ENCODE measurements around the gene ZNF776.
"Not testable (repeated sequence)": the region's sequence is repeated elsewhere in the genome, so short reads cannot be mapped to it uniquely, and the experiment has no call there.

Gene ZNF776

GRCh38 chr19:57746580-57747471, at the start of gene ZNF776:
Gene ZNF776 (plus strand): TSS chr19:57746815. CDS start chr19:57747059, 244 bp downstream.
- peak; percentile 99 for ATAC-seq
- peak within 1 kb of the TSS; percentile 99 for H3K4me3 Mint-ChIP-seq
- H3K27me3 Mint-ChIP-seq = no peaks in the 10 kb centered on the region
- H3K36me3 Mint-ChIP-seq = peaks cover 51% of the 10 kb centered on the region
- H3K27ac Mint-ChIP-seq = peak within 1 kb of the TSS; percentile 98
- H3K4me1 Mint-ChIP-seq = peaks cover 31% of the 10 kb centered on the region
- H3K9me3 Mint-ChIP-seq = peaks cover 7% of the 10 kb centered on the region

- peaks cover 24% of the 10 kb centered on the region for H3K9me3 Mint-ChIP-seq
- no peak overlapping the region for H3K27ac Mint-ChIP-seq
Measured at GRCh38 chr19:57701625-57702024, 45.0 kb upstream of the ZNF776 start.

GRCh38 chr19:57706346-57706745, 40.3 kb upstream of the ZNF776 start:
- H3K4me3 Mint-ChIP-seq = no peak overlapping the region
- H3K36me3 Mint-ChIP-seq = peaks cover 74% of the 10 kb centered on the region
- peaks cover 51% of the 10 kb centered on the region for H3K4me1 Mint-ChIP-seq
- peaks cover 29% of the 10 kb centered on the region for H3K9me3 Mint-ChIP-seq
- no peaks in the 10 kb centered on the region for H3K27me3 Mint-ChIP-seq
- no peak for ATAC-seq
- H3K27ac Mint-ChIP-seq = no peak overlapping the region

More at GRCh38 chr19:57701625-57702024, 45.0 kb upstream of the ZNF776 start:
- Mint-ChIP-seq H3K4me1 (peaks cover 28% of the 10 kb centered on the region), H3K4me3 (no peak overlapping the region), H3K27me3 (no peaks in the 10 kb centered on the region), H3K36me3 (peaks cover 89% of the 10 kb centered on the region)
- ATAC-seq = no peak

- Mint-ChIP-seq H3K9me3 (peaks cover 17% of the 10 kb centered on the region), H3K27me3 (no peaks in the 10 kb centered on the region), H3K36me3 (peaks cover 57% of the 10 kb centered on the region), H3K27ac (peak within 1 kb of the TSS; percentile 99), H3K4me1 (peaks cover 48% of the 10 kb centered on the region), H3K4me3 (peak within 1 kb of the TSS; percentile 91)
- ATAC-seq = peak; percentile 95
Measured at GRCh38 chr19:57708641-57709361, 37.8 kb upstream of the ZNF776 start, which contains the start of gene ZNF154. Gene ZNF154 (minus strand): TSS chr19:57709204. CDS start chr19:57708971, 233 bp downstream.

GRCh38 chr19:57709616-57710015, 37.0 kb upstream of the ZNF776 start:
- Mint-ChIP-seq H3K36me3 (peaks cover 57% of the 10 kb centered on the region), H3K9me3 (peaks cover 13% of the 10 kb centered on the region), H3K27me3 (no peaks in the 10 kb centered on the region), H3K4me3 (peak overlapping the region; percentile 91), H3K27ac (peak overlapping the region; percentile 99), H3K4me1 (peaks cover 41% of the 10 kb centered on the region)
- no peak for ATAC-seq

GRCh38 chr19:57712222-57712621, 34.4 kb upstream of the ZNF776 start:
- H3K27me3 Mint-ChIP-seq = no peaks in the 10 kb centered on the region
- no peak overlapping the region for H3K27ac Mint-ChIP-seq
- ATAC-seq = no peak

GRCh38 chr19:57719424-57719823, 27.2 kb upstream of the ZNF776 start:
- H3K27me3 Mint-ChIP-seq = no peaks in the 10 kb centered on the region
- peaks cover 15% of the 10 kb centered on the region for H3K9me3 Mint-ChIP-seq
- no peak overlapping the region for H3K27ac Mint-ChIP-seq
- H3K4me1 Mint-ChIP-seq = no peaks in the 10 kb centered on the region
- ATAC-seq = no peak
- peaks cover 83% of the 10 kb centered on the region for H3K36me3 Mint-ChIP-seq
- H3K4me3 Mint-ChIP-seq = no peak overlapping the region

More at GRCh38 chr19:57712222-57712621, 34.4 kb upstream of the ZNF776 start:
- Mint-ChIP-seq H3K9me3 (peaks cover 6% of the 10 kb centered on the region), H3K36me3 (peaks cover 54% of the 10 kb centered on the region), H3K4me1 (peaks cover 17% of the 10 kb centered on the region), H3K4me3 (no peak overlapping the region)

- Mint-ChIP-seq H3K4me3 (no peak overlapping the region), H3K36me3 (peaks cover 85% of the 10 kb centered on the region), H3K4me1 (peaks cover 5% of the 10 kb centered on the region), H3K27me3 (no peaks in the 10 kb centered on the region), H3K9me3 (peaks cover 15% of the 10 kb centered on the region), H3K27ac (no peak overlapping the region)
- no peak for ATAC-seq
Measured at GRCh38 chr19:57719901-57720519, 26.6 kb upstream of the ZNF776 start.

- Mint-ChIP-seq H3K27me3 (no peaks in the 10 kb centered on the region), H3K36me3 (peaks cover 82% of the 10 kb centered on the region), H3K27ac (no peak overlapping the region), H3K9me3 (peaks cover 15% of the 10 kb centered on the region), H3K4me3 (no peak overlapping the region), H3K4me1 (peaks cover 9% of the 10 kb centered on the region)
- no peak for ATAC-seq
Measured at GRCh38 chr19:57720878-57721277, 25.7 kb upstream of the ZNF776 start.

- H3K4me1 Mint-ChIP-seq, ATAC-seq: not testable (repeated sequence)
Measured at GRCh38 chr19:57738320-57738719, 8.3 kb upstream of the ZNF776 start.

GRCh38 chr19:57738770-57739169, 7.8 kb upstream of the ZNF776 start:
- H3K9me3 Mint-ChIP-seq, H3K27me3 Mint-ChIP-seq, H3K36me3 Mint-ChIP-seq, H3K4me3 Mint-ChIP-seq, H3K4me1 Mint-ChIP-seq, ATAC-seq, H3K27ac Mint-ChIP-seq: not testable (repeated sequence)

More at GRCh38 chr19:57738320-57738719, 8.3 kb upstream of the ZNF776 start:
- H3K4me3 Mint-ChIP-seq, H3K27ac Mint-ChIP-seq, H3K27me3 Mint-ChIP-seq, H3K36me3 Mint-ChIP-seq, H3K9me3 Mint-ChIP-seq: not testable (repeated sequence)

- Mint-ChIP-seq H3K27ac (peak overlapping the region; percentile 98), H3K9me3 (peaks cover 11% of the 10 kb centered on the region), H3K36me3 (peaks cover 57% of the 10 kb centered on the region), H3K4me1 (peaks cover 31% of the 10 kb centered on the region), H3K4me3 (peak overlapping the region; percentile 99), H3K27me3 (no peaks in the 10 kb centered on the region)
- ATAC-seq = no peak
Measured at GRCh38 chr19:57747472-57747807, 825 bp downstream of the ZNF776 start.

GRCh38 chr19:57748029-57748428, 1.4 kb downstream of the ZNF776 start:
- H3K27ac Mint-ChIP-seq = peak overlapping the region; percentile 98

GRCh38 chr19:57754091-57754673, 7.6 kb downstream of the ZNF776 start:
- ATAC-seq = no peak
- H3K4me3 Mint-ChIP-seq = no peak overlapping the region
- H3K9me3 Mint-ChIP-seq = peaks cover 24% of the 10 kb centered on the region
- no peaks in the 10 kb centered on the region for H3K27me3 Mint-ChIP-seq
- peaks cover 97% of the 10 kb centered on the region for H3K36me3 Mint-ChIP-seq
- H3K4me1 Mint-ChIP-seq = peaks cover 17% of the 10 kb centered on the region
- H3K27ac Mint-ChIP-seq = no peak overlapping the region

More at GRCh38 chr19:57748029-57748428, 1.4 kb downstream of the ZNF776 start:
- ATAC-seq = no peak
- H3K4me3 Mint-ChIP-seq = peak overlapping the region; percentile 99
- H3K4me1 Mint-ChIP-seq = peaks cover 31% of the 10 kb centered on the region
- H3K36me3 Mint-ChIP-seq = peaks cover 63% of the 10 kb centered on the region
- H3K9me3 Mint-ChIP-seq = peaks cover 16% of the 10 kb centered on the region
- H3K27me3 Mint-ChIP-seq = no peaks in the 10 kb centered on the region

GRCh38 chr19:57755031-57755430, 8.4 kb downstream of the ZNF776 start:
- H3K4me3 Mint-ChIP-seq = no peak overlapping the region
- H3K36me3 Mint-ChIP-seq = peaks cover 97% of the 10 kb centered on the region
- no peaks in the 10 kb centered on the region for H3K27me3 Mint-ChIP-seq
- no peak overlapping the region for H3K27ac Mint-ChIP-seq
- H3K9me3 Mint-ChIP-seq = peaks cover 21% of the 10 kb centered on the region
- peaks cover 13% of the 10 kb centered on the region for H3K4me1 Mint-ChIP-seq
- no peak for ATAC-seq
